ENCODE data around the gene EZH1.
A peak's percentile ranks its signal among the peaks of the same experiment; 100 is the strongest.

DNA sequence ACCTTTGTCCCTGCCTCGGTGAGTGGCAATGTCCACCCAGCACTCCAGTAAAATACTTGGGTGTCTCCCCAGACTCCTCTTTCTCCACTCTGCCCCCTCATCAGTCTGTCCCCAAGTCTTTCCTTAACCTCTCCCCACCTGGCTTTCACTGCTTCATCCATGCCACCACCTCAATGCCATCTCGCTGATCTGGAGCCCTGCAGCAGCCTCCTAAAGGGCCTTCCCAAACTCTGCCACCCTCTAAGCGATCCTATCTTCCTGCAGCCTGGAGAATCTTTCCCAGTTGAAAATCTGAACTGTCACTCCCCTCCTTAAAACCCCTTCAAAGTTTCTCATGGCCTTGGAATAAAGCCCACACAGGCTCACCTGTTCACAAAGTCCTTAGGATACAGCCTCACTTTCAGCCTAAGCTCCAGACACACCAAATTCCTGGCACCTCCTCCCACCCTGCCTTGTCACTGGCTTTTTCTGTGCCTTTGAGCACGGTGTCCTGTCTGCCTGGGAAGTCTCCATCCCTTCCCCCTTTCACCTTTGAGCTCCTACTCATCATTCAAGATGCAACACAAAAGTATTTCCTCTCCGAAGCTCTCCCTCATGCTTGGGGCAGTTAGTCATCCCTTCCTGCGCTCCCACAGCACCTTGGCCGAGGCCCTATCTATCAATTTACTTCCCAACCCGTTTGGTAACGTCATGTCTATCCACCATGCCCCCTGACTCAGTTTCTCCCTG is 38.4 kb upstream of the EZH1 start:
- peak; percentile 88 for TF ChIP-seq ZFP3 (CRISPR knock-in tag; IDR thresholded peaks at IDR 0.05)
- no peak for TF ChIP-seq ARNTL (CRISPR knock-in tag; IDR thresholded peaks at IDR 0.05; ENCODE audit: borderline replicate concordance, low read depth)
- TF ChIP-seq ZNF565 (CRISPR knock-in tag; conservative IDR thresholded peaks at IDR 0.05; ENCODE audit: low read depth): no peak
- no peak for TF ChIP-seq SNAI2 (CRISPR knock-in tag; IDR thresholded peaks at IDR 0.05)
- no peak for TF ChIP-seq TCF4 (CRISPR knock-in tag; IDR thresholded peaks at IDR 0.05; ENCODE audit: borderline replicate concordance)
- no peak for TF ChIP-seq TOX (CRISPR knock-in tag; IDR thresholded peaks at IDR 0.05; ENCODE audit: borderline replicate concordance)
- no peak for TF ChIP-seq BACH2 (CRISPR knock-in tag; IDR thresholded peaks at IDR 0.05; ENCODE audit: borderline replicate concordance)
- no peak for TF ChIP-seq GLIS3 (CRISPR knock-in tag; IDR thresholded peaks at IDR 0.05)
- no peak for TF ChIP-seq ZNF8 (CRISPR knock-in tag; IDR thresholded peaks at IDR 0.05)
- TF ChIP-seq, protein P1, sequence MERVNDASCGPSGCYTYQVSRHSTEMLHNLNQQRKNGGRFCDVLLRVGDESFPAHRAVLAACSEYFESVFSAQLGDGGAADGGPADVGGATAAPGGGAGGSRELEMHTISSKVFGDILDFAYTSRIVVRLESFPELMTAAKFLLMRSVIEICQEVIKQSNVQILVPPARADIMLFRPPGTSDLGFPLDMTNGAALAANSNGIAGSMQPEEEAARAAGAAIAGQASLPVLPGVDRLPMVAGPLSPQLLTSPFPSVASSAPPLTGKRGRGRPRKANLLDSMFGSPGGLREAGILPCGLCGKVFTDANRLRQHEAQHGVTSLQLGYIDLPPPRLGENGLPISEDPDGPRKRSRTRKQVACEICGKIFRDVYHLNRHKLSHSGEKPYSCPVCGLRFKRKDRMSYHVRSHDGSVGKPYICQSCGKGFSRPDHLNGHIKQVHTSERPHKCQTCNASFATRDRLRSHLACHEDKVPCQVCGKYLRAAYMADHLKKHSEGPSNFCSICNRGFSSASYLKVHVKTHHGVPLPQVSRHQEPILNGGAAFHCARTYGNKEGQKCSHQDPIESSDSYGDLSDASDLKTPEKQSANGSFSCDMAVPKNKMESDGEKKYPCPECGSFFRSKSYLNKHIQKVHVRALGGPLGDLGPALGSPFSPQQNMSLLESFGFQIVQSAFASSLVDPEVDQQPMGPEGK (CRISPR knock-in tag; IDR thresholded peaks at IDR 0.05; ENCODE audit: borderline replicate concordance): no peak
- TF ChIP-seq, protein P2, sequence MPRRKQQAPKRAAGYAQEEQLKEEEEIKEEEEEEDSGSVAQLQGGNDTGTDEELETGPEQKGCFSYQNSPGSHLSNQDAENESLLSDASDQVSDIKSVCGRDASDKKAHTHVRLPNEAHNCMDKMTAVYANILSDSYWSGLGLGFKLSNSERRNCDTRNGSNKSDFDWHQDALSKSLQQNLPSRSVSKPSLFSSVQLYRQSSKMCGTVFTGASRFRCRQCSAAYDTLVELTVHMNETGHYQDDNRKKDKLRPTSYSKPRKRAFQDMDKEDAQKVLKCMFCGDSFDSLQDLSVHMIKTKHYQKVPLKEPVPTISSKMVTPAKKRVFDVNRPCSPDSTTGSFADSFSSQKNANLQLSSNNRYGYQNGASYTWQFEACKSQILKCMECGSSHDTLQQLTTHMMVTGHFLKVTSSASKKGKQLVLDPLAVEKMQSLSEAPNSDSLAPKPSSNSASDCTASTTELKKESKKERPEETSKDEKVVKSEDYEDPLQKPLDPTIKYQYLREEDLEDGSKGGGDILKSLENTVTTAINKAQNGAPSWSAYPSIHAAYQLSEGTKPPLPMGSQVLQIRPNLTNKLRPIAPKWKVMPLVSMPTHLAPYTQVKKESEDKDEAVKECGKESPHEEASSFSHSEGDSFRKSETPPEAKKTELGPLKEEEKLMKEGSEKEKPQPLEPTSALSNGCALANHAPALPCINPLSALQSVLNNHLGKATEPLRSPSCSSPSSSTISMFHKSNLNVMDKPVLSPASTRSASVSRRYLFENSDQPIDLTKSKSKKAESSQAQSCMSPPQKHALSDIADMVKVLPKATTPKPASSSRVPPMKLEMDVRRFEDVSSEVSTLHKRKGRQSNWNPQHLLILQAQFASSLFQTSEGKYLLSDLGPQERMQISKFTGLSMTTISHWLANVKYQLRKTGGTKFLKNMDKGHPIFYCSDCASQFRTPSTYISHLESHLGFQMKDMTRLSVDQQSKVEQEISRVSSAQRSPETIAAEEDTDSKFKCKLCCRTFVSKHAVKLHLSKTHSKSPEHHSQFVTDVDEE (CRISPR knock-in tag; IDR thresholded peaks at IDR 0.05): no peak
- TF ChIP-seq, protein P3, sequence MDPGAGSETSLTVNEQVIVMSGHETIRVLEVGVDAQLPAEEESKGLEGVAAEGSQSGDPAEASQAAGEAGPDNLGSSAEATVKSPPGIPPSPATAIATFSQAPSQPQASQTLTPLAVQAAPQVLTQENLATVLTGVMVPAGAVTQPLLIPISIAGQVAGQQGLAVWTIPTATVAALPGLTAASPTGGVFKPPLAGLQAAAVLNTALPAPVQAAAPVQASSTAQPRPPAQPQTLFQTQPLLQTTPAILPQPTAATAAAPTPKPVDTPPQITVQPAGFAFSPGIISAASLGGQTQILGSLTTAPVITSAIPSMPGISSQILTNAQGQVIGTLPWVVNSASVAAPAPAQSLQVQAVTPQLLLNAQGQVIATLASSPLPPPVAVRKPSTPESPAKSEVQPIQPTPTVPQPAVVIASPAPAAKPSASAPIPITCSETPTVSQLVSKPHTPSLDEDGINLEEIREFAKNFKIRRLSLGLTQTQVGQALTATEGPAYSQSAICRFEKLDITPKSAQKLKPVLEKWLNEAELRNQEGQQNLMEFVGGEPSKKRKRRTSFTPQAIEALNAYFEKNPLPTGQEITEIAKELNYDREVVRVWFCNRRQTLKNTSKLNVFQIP (CRISPR knock-in tag; IDR thresholded peaks at IDR 0.05; ENCODE audit: borderline replicate concordance, low read depth): no peak
- no peak for TF ChIP-seq OSR1 (CRISPR knock-in tag; IDR thresholded peaks at IDR 0.05)

Measured in SK-N-SH treated with all-trans-retinoic acid at 6 μM for 48 hours (cell line).